ENCODE results near the gene AP2S1.

DNA sequence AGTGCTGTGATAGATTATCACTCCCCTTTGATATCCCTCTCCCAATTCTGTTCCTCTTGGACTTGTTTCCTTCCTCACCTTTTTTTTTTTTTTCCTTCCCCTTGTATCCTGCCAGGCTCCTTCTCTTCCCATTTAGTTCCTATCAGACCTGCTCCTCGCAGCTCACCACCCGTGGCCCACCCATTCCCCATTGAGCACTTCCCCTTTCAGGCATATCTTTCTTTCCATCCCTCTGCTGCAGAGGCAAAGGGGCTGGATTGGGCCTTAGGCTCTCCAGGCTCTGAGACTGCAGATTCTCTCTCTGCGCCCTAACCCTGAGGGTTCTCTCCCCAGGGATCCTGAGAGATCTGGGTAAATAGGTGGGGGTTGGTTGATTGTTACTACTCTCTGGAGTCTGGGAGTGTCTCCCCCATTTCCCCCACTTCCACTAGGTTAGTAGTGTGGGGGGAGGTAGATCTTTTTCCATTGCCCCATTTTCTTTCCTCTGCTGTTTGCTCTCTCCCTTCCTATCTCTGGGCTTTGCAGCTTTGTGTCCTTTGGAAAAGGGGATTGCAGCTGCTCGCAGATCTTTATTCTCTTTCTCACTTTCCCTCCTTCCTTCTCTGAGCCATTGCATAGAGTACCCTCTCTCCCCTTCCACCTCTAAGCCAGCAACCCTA lies 12.5 kb upstream of the AP2S1 start:
- TF ChIP-seq, protein P1, sequence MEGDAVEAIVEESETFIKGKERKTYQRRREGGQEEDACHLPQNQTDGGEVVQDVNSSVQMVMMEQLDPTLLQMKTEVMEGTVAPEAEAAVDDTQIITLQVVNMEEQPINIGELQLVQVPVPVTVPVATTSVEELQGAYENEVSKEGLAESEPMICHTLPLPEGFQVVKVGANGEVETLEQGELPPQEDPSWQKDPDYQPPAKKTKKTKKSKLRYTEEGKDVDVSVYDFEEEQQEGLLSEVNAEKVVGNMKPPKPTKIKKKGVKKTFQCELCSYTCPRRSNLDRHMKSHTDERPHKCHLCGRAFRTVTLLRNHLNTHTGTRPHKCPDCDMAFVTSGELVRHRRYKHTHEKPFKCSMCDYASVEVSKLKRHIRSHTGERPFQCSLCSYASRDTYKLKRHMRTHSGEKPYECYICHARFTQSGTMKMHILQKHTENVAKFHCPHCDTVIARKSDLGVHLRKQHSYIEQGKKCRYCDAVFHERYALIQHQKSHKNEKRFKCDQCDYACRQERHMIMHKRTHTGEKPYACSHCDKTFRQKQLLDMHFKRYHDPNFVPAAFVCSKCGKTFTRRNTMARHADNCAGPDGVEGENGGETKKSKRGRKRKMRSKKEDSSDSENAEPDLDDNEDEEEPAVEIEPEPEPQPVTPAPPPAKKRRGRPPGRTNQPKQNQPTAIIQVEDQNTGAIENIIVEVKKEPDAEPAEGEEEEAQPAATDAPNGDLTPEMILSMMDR (IDR thresholded peaks at IDR 0.05) = no peak
- no peak for TF ChIP-seq POLR2A (IDR thresholded peaks at IDR 0.05)

Data from body of pancreas (tissue), 4 donors.